ENCODE results near the gene PNMA6A. TPM values are rescaled to one million over a fixed set of nuclear protein-coding genes. Genes with fewer than 3 reads are reported as not detected.
A peak's percentile ranks its signal among the peaks of the same experiment; 100 is the strongest.

Gene PNMA6A
- total and polyA plus RNA-seq, 4 donors: 0.87 to 3.6 (median 1.9) TPM

DNA sequence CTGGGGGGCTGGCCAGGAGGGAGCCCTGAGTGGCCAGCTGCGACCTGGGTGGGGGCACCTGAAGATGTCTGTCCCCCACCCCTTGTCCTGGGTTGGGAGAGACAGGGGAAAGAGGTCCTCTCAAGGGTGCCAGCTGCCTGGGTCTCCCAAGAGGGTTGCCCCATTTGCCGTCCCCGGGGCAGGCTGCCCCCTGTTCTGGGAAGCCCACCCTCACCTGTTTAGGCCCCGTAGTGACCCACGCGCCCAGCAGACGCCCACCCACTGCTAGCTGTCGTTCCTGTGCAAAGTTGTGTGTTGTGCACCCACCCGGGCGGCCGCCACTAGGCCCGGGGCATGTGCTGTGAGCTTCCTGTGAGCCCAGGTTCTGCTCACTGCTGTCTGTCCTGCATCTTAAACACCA, 41.5 kb upstream of the PNMA6A start:
- H3K4me1 ChIP-seq (ENCODE audit: control insufficient read depth in 5 of 5, insufficient read depth in 5 of 5, low read length in 5 of 5): peaks cover 0 to 3% (median 0%) of the 10 kb centered on the region in 5 donors
- H3K9ac ChIP-seq (ENCODE audit: insufficient read depth in 1 of 2, low read length in 2 of 2): no peak overlapping the region
- DNase-seq (no peak), ATAC-seq (ENCODE audit: insufficient read depth, low FRiP score) (no peak)
- H3K9me3 ChIP-seq (ENCODE audit: control insufficient read depth in 4 of 4, insufficient read depth in 3 of 4, low read length in 3 of 4): peaks cover 0 to 6% (median under 1%) of the 10 kb centered on the region in 4 donors
- WGBS, 2 donors: 83 to 96% methylated on average over 9 to 12 of the region's 12 CpGs
- H3K27ac ChIP-seq (ENCODE audit: low read depth in 1 of 2, low read length in 1 of 2): no peak overlapping the region
- TF ChIP-seq, protein P1, sequence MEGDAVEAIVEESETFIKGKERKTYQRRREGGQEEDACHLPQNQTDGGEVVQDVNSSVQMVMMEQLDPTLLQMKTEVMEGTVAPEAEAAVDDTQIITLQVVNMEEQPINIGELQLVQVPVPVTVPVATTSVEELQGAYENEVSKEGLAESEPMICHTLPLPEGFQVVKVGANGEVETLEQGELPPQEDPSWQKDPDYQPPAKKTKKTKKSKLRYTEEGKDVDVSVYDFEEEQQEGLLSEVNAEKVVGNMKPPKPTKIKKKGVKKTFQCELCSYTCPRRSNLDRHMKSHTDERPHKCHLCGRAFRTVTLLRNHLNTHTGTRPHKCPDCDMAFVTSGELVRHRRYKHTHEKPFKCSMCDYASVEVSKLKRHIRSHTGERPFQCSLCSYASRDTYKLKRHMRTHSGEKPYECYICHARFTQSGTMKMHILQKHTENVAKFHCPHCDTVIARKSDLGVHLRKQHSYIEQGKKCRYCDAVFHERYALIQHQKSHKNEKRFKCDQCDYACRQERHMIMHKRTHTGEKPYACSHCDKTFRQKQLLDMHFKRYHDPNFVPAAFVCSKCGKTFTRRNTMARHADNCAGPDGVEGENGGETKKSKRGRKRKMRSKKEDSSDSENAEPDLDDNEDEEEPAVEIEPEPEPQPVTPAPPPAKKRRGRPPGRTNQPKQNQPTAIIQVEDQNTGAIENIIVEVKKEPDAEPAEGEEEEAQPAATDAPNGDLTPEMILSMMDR (IDR thresholded peaks at IDR 0.05; ENCODE audit: control extremely low read depth, extremely low read depth): no peak
- peaks cover 0 to 5% (median 0%) of the 10 kb centered on the region in 3 donors for H3K27me3 ChIP-seq (ENCODE audit: control insufficient read depth in 3 of 3, insufficient read depth in 3 of 3, low read length in 2 of 3)
- H3K4me3 ChIP-seq: no peak overlapping the region
- H3K36me3 ChIP-seq (ENCODE audit: control insufficient read depth in 4 of 4, insufficient read depth in 4 of 4, low read length in 4 of 4): no peaks in the 10 kb centered on the region

GRCh38 chrX:153032397-153033118, 39.7 kb upstream of the PNMA6A start:
- Histone ChIP-seq H3K36me3 (ENCODE audit: control insufficient read depth in 4 of 4, insufficient read depth in 4 of 4, low read length in 4 of 4) (no peaks in the 10 kb centered on the region), H3K27me3 (ENCODE audit: control insufficient read depth in 3 of 3, insufficient read depth in 3 of 3, low read length in 2 of 3) (peaks cover 0 to 5% (median 0%) of the 10 kb centered on the region in 3 donors), H3K9ac (ENCODE audit: insufficient read depth in 1 of 2, low read length in 2 of 2) (no peak overlapping the region), H3K27ac (ENCODE audit: low read depth in 1 of 2, low read length in 1 of 2) (no peak overlapping the region), H3K4me3 (peak overlapping the region; percentile 15), H3K4me1 (ENCODE audit: control insufficient read depth in 5 of 5, insufficient read depth in 5 of 5, low read length in 5 of 5) (peaks cover 0 to 3% (median 0%) of the 10 kb centered on the region in 5 donors), H3K9me3 (ENCODE audit: control insufficient read depth in 4 of 4, insufficient read depth in 3 of 4, low read length in 3 of 4) (peaks cover 0 to 6% (median 0%) of the 10 kb centered on the region in 4 donors)
- DNase-seq (peak; percentile 61 to 74 (median 67)), ATAC-seq (ENCODE audit: insufficient read depth, low FRiP score) (peak; percentile 80)
- 14 to 41% methylated on average over 32 to 64 of the region's 64 CpGs for WGBS, 2 donors
- TF ChIP-seq, protein P1 (IDR thresholded peaks at IDR 0.05; ENCODE audit: control extremely low read depth, extremely low read depth): peak; percentile 71

GRCh38 chrX:153049093-153049492, 23.2 kb upstream of the PNMA6A start:
- DNase-seq: no peak
- 86 to 93% methylated on average over 2 of the region's 2 CpGs for WGBS, 2 donors

More at GRCh38 chrX:153049093-153049492, 23.2 kb upstream of the PNMA6A start:
- H3K9me3 ChIP-seq (ENCODE audit: control insufficient read depth in 4 of 4, insufficient read depth in 3 of 4, low read length in 3 of 4): peaks cover 0 to 21% (median 4%) of the 10 kb centered on the region in 4 donors
- H3K27me3 ChIP-seq (ENCODE audit: control insufficient read depth in 3 of 3, insufficient read depth in 3 of 3, low read length in 2 of 3): peaks cover 0 to 5% (median 0%) of the 10 kb centered on the region in 3 donors
- TF ChIP-seq, protein P1 (IDR thresholded peaks at IDR 0.05; ENCODE audit: control extremely low read depth, extremely low read depth): no peak
- no peaks in the 10 kb centered on the region for H3K4me1 ChIP-seq (ENCODE audit: control insufficient read depth in 5 of 5, insufficient read depth in 5 of 5, low read length in 5 of 5)
- no peak for ATAC-seq (ENCODE audit: insufficient read depth, low FRiP score)
- no peak overlapping the region for H3K9ac ChIP-seq (ENCODE audit: insufficient read depth in 1 of 2, low read length in 2 of 2)
- no peaks in the 10 kb centered on the region for H3K36me3 ChIP-seq (ENCODE audit: control insufficient read depth in 4 of 4, insufficient read depth in 4 of 4, low read length in 4 of 4)
- H3K27ac ChIP-seq (ENCODE audit: low read depth in 1 of 2, low read length in 1 of 2): no peak overlapping the region
- no peak overlapping the region for H3K4me3 ChIP-seq
